ENCODE measurements around the gene SPOCK1. TPM values are rescaled to one million over a fixed set of nuclear protein-coding genes. Genes with fewer than 3 reads are reported as not detected.

Gene SPOCK1
- total RNA-seq, 1 experiment from 2014 or later = not detected

DNA sequence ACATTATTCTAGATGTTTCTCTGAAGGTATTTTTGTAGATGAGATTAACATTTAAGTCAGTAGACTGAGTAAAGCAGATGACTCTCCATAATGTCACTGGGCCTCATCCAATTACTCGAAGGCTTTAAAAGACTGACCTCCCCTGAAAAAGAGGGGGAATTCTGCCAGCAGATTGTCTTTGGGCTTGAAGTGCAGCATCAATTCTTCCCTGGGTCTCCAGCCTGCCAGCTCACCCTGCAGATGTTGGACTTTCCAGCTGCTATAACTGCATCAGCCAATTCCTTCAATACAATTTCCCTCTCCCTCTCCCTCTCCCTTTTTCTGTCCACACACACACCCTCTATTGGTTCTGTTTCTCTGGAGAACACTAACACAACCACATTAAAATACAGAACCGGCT is 472.8 kb downstream of the SPOCK1 start:
- DNase-seq (ENCODE audit: low spot score) = no peak

DNA sequence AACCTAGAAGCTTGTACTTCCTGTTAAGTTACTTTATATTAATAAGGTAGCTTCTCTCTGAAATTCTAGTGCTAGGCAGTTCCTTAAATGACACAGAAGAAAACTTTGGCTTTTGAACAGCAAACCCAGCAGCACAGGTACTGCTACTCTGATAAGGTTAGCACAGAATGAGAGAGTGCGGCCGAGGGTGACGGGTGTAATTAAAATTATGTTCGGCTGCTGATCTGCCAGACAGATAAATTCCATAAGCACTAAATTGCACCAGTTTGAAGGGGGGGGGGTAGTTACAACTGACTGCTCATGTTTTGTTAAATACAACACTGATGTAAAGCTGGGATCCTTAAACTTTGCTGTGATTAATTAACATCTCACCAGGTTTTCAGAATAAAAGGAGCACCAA is 475.1 kb downstream of the SPOCK1 start:
- DNase-seq (ENCODE audit: low spot score) = no peak

DNA sequence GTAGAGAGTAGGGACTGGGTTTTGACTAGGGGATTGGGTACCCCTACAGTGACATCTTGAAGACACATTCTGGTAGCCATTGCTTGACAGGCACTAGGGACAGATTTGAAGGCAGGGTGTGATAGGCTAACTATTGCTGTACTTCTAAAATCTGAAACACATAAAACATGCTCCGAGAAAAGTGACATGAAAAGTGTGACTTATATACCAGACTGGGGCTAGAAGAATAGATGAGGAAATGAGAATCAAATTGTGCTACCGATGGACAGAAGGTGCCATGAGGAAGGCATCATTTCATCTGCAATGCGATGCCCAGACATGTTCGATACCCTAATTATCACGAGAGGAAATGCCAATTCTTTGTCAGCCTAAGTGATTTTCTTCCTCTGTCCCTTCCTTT is 475.8 kb downstream of the SPOCK1 start:
- DNase-seq (ENCODE audit: low spot score) = no peak

DNA sequence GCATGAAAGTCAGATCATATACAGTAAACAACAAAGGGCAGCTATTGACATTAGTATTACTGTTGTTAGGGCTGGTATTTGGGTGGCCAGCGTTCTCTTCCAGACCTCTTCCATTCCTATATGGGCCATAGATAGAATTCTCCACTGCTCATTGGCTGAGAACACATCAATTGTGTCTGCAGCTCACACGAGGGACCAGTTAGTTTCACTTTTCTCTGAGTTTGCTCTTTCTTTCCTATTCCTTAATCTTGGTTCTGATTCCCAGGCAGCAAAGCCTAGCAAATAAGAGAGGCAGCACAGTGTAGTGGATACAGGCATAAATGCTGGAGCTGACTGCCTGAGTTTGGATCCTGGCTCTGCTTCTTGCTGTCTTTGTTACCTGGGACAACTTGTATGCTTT is 476.4 kb downstream of the SPOCK1 start:
- no peak for DNase-seq (ENCODE audit: low spot score)

DNA sequence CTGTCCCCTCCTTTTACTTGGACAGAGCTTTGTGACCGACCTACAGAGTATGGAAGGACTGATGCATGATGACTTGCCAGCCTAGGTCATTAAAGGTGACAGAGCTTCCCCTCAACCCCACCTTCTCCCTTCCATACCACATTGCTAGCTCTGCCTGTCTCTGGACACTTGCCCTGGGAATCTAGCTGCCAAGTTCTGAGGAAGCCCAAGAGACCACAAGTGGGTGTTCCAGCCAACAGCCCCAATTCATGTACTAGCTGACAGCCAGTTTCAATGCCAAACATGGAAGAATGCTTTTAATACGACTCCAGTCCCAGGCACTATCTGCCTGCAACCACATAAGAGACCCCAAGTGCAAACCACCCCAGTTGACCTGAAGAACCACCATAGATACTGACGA is 477.1 kb downstream of the SPOCK1 start:
- DNase-seq (ENCODE audit: low spot score) = no peak

DNA sequence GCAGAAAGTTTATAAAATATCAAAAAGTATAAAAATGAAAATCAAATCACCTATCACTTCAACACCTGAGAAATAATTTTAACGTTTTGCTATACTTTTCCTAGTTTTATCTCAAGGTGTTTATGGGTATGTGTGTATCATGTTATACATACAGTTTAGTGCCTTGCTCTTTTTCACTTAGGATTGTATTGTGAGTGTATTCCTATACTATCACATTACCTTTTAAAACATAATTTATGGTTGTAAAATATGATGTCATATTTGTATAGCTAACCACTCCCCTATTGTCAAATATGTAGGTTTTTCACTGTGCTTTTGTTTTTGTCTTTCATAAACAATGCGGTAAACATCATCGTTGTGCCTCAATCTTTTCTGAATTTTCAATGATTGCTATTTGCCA is 479.9 kb downstream of the SPOCK1 start:
- no peak for DNase-seq (ENCODE audit: low spot score)

DNA sequence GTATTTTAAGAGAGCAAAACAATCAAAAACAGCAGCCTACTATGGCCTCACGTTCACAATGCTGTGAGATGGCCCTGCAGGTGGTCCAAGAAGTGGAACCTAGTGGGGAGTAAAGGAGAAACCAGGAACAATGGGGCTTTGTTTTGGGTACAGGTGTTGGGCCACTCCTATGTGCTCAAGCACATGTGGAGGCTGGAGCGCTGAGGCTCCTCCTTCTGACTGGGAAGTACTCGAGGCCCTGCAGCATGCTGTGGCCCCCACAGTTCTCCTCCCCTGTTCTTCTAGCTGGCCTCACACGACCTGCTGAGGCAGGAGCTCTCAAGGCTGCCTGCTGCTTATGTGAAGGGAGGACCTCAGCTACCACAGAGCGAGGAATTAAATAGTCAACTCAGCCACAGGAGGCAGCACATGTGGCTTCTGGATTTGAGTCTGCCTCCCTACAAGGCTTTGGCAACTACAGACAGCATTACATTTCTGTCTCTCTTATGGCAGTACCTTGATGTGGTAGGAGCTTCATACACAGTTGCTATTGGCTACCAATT is 482.3 kb downstream of the SPOCK1 start:
- DNase-seq (ENCODE audit: low spot score) = no peak

DNA sequence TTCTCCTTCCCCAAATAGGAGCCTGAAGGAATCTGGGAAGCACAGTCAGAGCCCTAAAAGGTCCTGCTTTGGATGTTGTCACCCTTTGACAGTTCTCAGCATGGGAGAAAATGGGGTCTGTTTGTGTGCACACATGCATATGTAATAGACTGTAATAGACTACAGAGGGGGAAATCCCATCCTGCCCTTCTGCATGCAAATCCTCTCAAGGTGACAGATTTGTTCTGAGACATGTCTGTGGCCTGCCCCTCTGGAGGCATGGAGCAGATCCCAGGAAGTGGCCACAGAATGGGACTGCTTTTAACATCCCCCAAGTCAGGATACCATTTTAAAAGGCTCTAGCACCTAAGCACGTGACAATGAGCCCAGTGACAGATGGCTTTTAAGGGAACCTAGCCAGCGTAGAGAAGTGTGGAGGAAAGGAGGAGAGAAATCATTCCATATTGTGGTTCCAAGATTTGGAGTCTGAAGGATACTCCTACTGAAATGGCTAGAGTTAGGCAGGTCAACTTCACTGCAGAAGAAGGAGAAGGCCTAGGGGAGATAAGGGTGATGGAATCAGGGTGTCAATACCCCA is 483.5 kb downstream of the SPOCK1 start:
- DNase-seq (ENCODE audit: low spot score) = no peak

DNA sequence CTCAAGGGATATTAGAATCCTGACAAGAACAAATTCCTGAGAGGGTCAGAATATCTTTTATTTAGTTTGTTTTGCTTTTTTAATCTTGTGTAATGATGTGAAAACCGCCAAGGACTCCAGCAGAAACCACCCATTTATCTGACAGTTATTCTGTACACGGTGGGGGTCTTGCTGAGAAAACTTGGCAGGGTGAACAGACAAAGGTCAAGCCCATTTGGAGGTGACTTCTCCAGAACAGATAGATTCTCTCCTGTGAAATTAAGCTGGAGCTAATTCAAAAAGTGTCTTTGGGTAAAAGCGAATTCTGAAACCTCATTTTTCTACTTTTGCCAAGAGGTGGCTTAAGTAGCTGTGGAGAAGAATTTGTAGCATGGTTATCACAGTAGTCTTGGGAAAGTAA is 484.4 kb downstream of the SPOCK1 start:
- DNase-seq (ENCODE audit: low spot score) = no peak

DNA sequence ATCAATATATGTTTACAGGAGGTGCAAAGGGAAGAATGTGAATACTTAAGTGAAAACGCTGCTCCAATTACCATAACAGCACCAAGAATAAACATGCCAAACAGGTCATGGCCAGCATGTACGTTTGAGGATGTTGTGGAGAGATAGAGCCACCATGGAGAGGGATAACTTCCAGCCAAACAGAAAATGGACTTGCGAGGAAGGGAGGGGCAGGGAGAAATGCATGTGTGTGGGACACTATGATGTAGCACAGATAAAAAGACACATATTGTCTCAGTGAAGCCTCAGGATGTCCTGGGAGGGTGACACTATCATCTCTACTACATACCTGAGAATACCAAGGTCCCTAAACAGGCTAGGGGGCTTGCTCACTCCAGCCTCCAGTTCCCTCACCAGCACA is 488.9 kb downstream of the SPOCK1 start:
- no peak for DNase-seq (ENCODE audit: low spot score)

DNA sequence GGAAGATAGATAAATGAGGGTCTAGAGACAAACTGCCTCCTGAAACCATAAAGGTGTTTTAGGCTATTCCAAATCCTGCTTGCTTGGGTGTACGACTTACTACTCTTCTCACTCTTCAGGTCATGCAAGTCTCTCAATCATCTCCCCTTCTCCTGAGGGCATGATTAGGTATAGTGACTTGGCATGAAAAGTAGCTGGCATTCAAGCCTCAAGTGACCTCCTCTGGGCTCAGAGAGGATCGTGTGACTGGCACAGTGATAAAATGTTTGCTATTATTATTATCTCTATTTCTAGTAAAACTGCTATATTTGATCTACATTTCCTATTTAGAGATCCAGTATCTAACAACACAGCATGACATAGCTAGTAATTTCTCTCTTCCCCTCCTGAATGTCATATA is 494.8 kb downstream of the SPOCK1 start:
- no peak for DNase-seq (ENCODE audit: low spot score)

DNA sequence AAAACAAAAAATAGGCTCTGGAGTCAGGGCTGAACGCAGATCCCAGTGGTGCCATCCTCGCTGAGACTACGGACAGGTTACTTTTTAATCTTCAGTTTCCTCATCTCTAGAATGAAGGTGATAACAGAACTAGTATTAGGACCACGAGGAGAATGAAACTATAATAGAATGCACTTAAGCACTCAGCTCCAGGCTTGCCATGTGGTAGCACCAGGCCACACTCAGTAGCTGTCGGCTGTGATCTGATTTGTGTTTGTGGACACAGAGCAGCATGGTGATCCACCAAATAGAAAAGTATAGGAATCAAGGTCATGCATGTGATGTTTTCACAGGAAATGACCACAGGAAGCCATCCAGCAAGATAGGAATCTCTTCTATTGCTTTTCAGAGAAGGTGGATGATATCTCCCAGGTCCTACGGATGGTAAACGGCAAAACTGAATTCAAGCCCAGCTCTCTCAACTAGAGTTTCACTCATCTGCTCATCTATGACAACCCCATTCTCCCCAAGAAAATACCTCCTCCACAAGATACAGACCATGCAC is 498.0 kb downstream of the SPOCK1 start:
- DNase-seq (ENCODE audit: low spot score) = no peak

DNA sequence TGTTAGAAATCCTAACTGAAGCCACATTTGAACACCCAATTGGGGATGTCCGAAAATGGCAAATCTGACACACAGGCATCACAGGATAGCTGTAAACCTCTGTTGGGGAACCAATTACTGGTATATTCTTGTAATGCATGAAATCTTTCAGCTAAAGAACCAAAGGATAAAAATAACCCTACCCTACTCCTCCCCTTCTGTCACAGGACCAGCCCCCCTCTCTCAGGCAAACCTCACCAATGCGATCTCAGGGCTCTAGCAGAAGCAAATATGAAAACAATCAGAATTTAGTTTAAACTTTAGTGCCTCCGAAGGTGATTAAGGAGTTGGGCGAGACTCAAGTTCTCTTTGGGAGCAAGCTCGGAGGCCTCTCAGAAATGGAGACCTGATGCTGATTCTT is 499.3 kb downstream of the SPOCK1 start:
- no peak for DNase-seq (ENCODE audit: low spot score)

DNA sequence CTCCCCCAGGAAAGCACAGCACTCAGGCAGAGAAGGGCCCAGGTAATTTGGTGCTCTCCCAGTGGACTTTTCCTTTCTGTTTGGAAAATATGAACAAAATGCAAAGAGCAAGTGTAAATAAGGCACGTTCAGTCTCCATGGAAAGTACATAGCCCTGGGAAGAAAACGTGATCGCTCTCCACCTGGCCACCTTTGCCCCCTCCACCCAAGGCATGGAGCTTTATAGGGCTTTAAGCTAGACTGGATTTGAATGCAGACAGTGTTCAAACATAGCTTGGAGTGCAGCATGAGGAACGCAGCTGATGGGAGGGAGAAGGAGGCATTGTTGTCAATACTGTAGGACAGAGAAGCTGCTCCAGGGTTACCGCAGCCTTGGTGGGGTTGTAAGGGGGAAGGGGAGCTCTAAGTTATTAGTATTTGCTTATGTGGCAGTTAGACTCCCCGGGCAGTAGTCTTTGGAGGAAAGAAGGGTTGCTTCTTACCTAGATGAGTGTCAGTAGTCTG is 500.2 kb downstream of the SPOCK1 start:
- no peak for DNase-seq (ENCODE audit: low spot score)

DNA sequence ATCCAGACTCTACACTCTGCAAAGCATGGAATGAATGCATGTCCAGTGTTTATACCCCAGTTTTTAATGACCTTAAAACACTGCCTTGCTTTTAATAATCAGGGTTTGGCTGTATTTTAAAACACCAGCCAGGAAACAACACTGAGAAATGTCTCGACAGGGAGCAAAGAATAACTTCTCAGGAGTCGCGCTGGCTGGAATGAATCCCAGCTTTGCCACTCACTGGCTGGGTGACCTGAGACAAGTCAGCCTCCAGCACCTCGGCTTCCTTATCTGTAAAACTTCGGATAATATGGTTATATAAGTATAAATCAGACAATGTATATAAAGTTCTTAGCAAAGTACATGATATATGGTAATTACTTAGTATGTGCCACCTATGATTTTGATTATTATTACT is 505.0 kb downstream of the SPOCK1 start:
- DNase-seq (ENCODE audit: low spot score) = no peak

DNA sequence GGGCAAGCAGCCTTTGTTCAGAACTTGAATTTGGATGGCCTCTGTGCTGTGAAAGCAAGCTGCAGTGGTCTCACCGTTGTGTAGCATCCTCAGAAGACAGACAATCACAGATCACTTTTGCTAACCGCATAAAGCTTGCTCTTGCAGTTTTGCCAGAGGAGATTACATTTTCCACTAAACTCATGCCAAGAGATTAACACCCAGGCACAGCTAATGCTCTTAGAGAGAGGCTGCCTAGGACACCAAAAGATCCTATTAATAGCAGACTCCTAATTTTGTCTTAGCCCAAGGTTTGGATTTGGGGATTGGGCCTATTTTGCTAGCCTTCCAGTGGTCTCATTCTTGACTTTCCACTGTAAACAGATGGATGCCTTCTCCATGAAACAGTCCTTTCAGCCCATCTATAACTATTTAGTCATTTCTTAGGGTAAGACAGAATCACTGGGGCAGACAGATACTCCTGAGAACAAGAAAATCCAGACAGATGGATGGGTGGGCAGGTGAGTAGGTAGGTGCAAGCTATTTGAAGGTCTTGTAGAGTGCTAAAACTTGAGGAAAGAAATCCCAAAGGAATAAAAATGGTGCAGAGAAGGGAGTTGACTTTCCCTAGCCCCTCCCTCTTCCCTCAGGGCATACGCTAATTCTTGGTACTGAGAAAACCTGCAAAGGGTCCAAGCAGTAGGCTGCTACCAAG is 506.2 kb downstream of the SPOCK1 start:
- DNase-seq (ENCODE audit: low spot score) = no peak

DNA sequence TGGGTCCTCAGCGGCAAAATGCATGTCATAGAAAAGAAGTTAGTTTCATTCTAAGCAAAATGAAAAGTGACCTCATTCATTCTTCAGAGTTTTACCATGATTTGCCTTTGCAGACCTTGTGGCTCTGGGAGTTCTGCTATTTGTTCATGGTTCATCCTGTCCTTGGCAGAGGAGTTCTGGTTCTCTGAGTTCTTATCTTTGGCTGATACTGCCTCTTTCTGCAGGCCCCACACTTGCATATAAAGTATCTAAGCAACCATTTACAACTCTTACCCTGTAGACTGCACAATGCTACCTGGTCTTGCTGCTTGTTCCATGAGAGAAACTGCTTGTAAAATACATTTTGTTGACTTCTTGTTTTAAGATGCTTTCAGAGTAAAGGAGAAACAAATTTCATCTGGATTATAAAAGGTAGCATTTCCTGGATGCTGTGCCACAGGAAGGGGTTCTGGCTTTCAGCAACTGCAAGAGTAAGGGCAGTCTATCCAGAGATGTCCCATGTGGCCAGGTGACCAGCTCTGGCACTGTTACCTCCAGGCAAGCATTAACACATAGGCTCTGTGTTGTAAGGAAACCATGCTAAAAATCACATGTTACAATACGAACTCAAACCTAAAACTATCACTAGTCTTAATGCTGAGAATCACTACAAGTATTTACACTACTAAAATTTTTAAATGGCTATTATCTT is 513.2 kb downstream of the SPOCK1 start:
- no peak for DNase-seq (ENCODE audit: low spot score)

DNA sequence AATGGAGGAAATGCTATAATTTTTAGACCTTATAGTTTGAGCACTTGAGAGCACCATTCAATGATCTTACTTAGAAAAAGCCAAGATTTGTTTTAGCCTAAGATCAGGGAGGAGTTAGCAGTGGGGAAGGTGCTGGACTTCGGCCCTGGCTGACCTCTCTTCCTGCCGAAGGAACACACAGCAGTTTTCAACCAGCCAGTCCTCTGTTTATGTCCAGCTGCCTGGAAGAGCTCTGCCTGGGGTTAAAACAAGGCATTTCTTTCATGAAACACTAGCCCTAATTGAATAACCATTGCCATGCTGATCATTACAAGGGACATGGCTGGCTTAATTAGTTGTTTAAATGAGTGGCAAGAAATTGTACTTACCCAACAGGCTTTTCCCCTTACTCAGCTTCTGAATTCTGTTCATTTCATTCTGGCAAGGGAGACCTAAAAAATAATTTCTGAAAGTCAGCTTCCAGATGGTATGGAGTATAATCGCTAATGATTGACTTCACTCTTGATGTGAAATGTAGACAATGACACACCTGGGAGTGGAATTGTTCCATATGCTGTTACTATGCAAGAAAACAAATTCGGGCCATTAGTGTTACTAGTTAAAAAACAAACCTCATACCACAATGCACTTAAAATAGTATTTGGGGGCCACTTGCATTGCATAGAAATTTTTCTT is 514.2 kb downstream of the SPOCK1 start:
- DNase-seq (ENCODE audit: low spot score) = no peak

DNA sequence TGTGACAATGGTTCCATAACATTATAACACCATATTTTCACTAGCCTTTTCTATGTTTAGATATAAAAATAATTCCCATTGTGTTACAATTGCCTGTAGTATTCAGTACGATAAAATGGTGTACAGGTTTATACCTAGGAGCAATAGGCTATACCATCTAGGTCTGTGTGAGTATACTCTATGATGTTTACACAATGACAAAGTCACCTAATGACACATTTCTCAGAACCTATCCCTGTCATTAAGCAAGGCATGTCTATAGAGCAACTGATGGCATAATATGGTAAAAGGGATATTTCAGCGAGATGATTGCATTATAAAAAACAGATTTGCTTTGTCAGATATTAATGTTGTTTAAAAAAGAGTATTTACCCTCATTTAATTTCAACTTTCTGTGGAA is 517.2 kb downstream of the SPOCK1 start:
- no peak for DNase-seq (ENCODE audit: low spot score)

DNA sequence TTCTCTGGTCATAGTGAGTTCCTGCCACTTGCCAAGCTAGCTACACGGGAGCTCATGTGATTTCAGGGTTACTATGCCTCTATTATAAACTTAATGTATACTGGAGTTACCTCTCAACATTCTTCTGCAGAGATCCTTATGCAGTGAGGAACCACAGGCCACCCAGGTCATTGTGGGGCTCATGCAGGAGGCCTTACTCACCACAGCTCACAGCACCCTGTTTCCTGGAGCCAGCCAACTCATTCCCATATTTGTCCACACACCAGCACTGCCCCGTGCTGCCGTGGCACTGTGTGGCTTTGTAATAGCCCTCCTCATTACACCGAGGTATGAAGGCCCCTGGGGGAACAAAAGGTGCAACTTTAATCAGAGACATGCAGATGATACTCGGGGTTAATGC is 520.0 kb downstream of the SPOCK1 start:
- DNase-seq (ENCODE audit: low spot score) = no peak

DNA sequence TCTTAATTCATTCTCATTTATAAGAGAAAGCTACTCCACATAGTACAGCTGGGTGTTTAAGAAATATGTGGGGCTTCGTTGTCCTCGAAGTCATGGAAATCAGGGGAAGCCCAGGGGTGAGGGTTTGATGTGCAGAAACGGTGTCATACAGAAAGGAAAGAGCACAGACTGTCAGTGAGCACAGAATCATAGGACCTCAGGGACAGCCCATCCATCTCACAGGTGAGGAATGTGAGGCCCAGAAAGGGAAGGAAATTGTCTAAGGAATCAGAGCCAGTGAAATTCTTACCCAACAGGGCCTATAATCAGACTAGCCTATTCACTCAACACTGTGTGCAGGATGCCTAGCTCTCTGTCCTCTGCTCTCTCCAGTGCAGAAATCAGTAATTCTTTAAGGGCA is 535.6 kb downstream of the SPOCK1 start:
- no peak for DNase-seq (ENCODE audit: low spot score)

DNA sequence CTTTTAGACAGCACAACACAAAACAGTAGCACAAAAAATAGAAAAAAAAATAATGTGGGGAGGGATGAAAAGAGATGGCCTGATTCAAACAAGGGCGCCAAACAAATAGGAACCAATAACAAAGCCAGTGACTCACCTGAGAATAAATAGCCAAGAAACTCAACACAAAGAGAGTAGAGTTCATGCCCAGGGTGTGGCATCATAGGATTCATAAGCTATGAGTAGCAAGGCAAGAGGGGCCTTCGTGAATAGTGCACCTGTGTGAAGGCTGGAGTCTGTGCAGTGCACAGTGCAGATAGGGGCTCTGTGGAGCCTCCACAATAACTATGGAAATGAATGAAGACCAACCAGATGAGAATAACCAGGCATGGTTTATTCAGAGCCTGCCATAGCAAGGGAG is 541.7 kb downstream of the SPOCK1 start:
- no peak for DNase-seq (ENCODE audit: low spot score)
